HG02840 (cell line): ENCODE results near the gene MYBBP1A.

ENCODE experiments used
- ATAC-seq: cut with Tn5 transposase; IDR thresholded peaks from one replicate; pipeline ENCODE4 v1.9.1; 2021; ENCODE audit warnings: mild to moderate bottlenecking, moderate library complexity, moderate number of reproducible peaks; ENCODE audit not compliant: unreplicated experiment, low FRiP score

Gene MYBBP1A

GRCh38 chr17:4488989-4489595 is 66.1 kb downstream of the MYBBP1A start:
- no peak for ATAC-seq
